Measurements from ENCODE around the gene SLC39A6. TPM values are rescaled to one million over a fixed set of nuclear protein-coding genes. Genes with fewer than 3 reads are reported as not detected.
A peak's percentile ranks its signal among the peaks of the same experiment; 100 is the strongest.

Gene SLC39A6
- total and polyA plus RNA-seq, 2 donors (not counting 1 experiment from before 2014, with no cell fraction given): 8.9 to 19.5 TPM

- no peak for TF ChIP-seq CTCF (IDR thresholded peaks at IDR 0.05)
- no peak for TF ChIP-seq EZH2 (IDR thresholded peaks at IDR 0.05; ENCODE audit: borderline replicate concordance, insufficient read depth, low read depth, low read length, poor library complexity, severe bottlenecking)
- Mint-ChIP-seq H3K4me1 (peaks cover 53% of the 10 kb centered on the region), H3K4me3 (peak overlapping the region; percentile 94), H3K9me3 (ENCODE audit: insufficient read depth) (no peaks in the 10 kb centered on the region), H3K27me3 (no peaks in the 10 kb centered on the region), H3K27ac (peak overlapping the region; percentile 98)
- Histone ChIP-seq H4K20me1 (ENCODE audit: control insufficient read depth, insufficient read depth, low read length, poor library complexity, severe bottlenecking) (peaks cover 43% of the 10 kb centered on the region), H3K9ac (ENCODE audit: low read length) (peak overlapping the region; percentile 92), H2AFZ (ENCODE audit: insufficient read depth, low read depth, low read length, poor library complexity, severe bottlenecking) (peak overlapping the region; percentile 98), H3K79me2 (ENCODE audit: control insufficient read depth, insufficient read depth, low read length) (peaks cover 68% of the 10 kb centered on the region), H3K4me3 (ENCODE audit: control extremely low read depth in 1 of 5, extremely low read depth in 1 of 5, insufficient read depth in 1 of 5, low read depth in 2 of 5, low read length in 4 of 5) (peak overlapping the region; percentile 82 to 98 (median 90)), H3K4me1 (ENCODE audit: control insufficient read depth in 2 of 2, insufficient read depth in 2 of 2, low read length in 2 of 2) (peaks cover 34 to 36% of the 10 kb centered on the region in 2 donors), H3K9me3 (ENCODE audit: control extremely low read depth in 1 of 3, control insufficient read depth in 2 of 3, insufficient read depth in 1 of 3, low read length in 2 of 3) (no peaks in the 10 kb centered on the region), H3K27me3 (replicated peaks in 1 of 4; ENCODE audit: control extremely low read depth in 1 of 4, control insufficient read depth in 3 of 4, insufficient read depth in 4 of 4, low read length in 3 of 4) (no peaks in the 10 kb centered on the region), H3K36me3 (replicated peaks in 1 of 2; ENCODE audit: control extremely low read depth in 1 of 2, control insufficient read depth in 1 of 2, extremely low read depth in 1 of 2, insufficient read depth in 2 of 2, low read length in 1 of 2) (peaks cover 0 to 5% of the 10 kb centered on the region in 2 experiments), H3K4me2 (replicated peaks; ENCODE audit: low read depth, low read length, poor library complexity, severe bottlenecking) (peak overlapping the region; percentile 88), H3K27ac (ENCODE audit: low read length in 2 of 2) (peak overlapping the region; percentile 97 to 99)
- under 1% methylated on average over 23 of the region's 30 CpGs for WGBS (ENCODE audit: insufficient coverage)
- DNase-seq (no peak), ATAC-seq (ENCODE audit: low read depth) (peak; percentile 10)
- intact Hi-C loops (cut with micrococcal nuclease): loop anchor here (2.0 kb wide), 1 partner anchor 547 kb away; no protein-coding TSS in a partner anchor
- POLR2A ChIA-PET: interaction anchor here (1.5 to 2.0 kb wide), 3 partner anchors 63 to 633 kb away, joined by 4 to 10 read pairs (median 8); partner anchors contain the start of genes INO80C, RMP24 and RPRD1A
- CTCF ChIA-PET: interaction anchor here (1.1 to 2.4 kb wide), 4 partner anchors 8 to 112 kb away, joined by 3 to 6 read pairs (median 4); no protein-coding TSS in a partner anchor
Measured at GRCh38 chr18:36130039-36130831, 1.1 kb upstream of the SLC39A6 start.

Measured in B cell (primary cell).